DOHH2 (cell line): ENCODE measurements around the gene BPIFB1.

Source experiments
- H3F3A ChIP-seq: fragments of 200-600 bp; sonication (generic), shearing (Covaris generic); 2 replicates; pipeline ENCODE4 v1.6.0; 2016; ENCODE audit warnings: antibody characterized with exemption, mild to moderate bottlenecking; ENCODE audit not compliant: control insufficient read depth, insufficient read depth
- H3K27ac ChIP-seq: fragments of 200-600 bp; sonication (generic); 2 replicates; pipeline ENCODE4 v1.5.1; 2014; ENCODE audit warnings: low read depth, mild to moderate bottlenecking, low read length, moderate library complexity
- H3K27me3 ChIP-seq: fragments of 200-600 bp; sonication (generic); 2 replicates; pipeline ENCODE4 v1.6.1; 2014; ENCODE audit warnings: mild to moderate bottlenecking, low read length, mixed read lengths; ENCODE audit not compliant: control insufficient read depth
- H3K36me3 ChIP-seq: fragments of 200-600 bp; sonication (generic); 2 replicates; pipeline ENCODE4 v1.6.1; 2014; ENCODE audit warnings: mild to moderate bottlenecking, low read length, moderate library complexity, mixed read lengths; ENCODE audit not compliant: control insufficient read depth
- H3K4me1 ChIP-seq: fragments of 200-600 bp; sonication (generic); 2 replicates; pipeline ENCODE4 v1.6.1; 2014; ENCODE audit warnings: mild to moderate bottlenecking, low read length, mixed read lengths; ENCODE audit not compliant: control insufficient read depth
- H3K4me2 ChIP-seq: fragments of 200-600 bp; sonication (generic); 2 replicates; pipeline ENCODE4 v1.6.0; 2014; ENCODE audit warnings: mild to moderate bottlenecking, low read length, moderate library complexity
- H3K4me3 ChIP-seq: fragments of 200-600 bp; sonication (generic); 2 replicates; pipeline ENCODE4 v1.5.1; 2014; ENCODE audit warnings: mild to moderate bottlenecking, low read length, mixed read lengths
- H3K79me2 ChIP-seq: fragments of 200-600 bp; sonication (generic); 2 replicates; pipeline ENCODE4 v1.6.1; 2014; ENCODE audit warnings: mild to moderate bottlenecking, low read length, mixed read lengths; ENCODE audit not compliant: control insufficient read depth
- H3K9me2 ChIP-seq: fragments of 200-600 bp; sonication (generic); replicated peaks from 2 replicates; pipeline ENCODE4 v1.6.1; 2014; ENCODE audit warnings: mild to moderate bottlenecking, low read length, mixed read lengths; ENCODE audit not compliant: control insufficient read depth
- H3K9me3 ChIP-seq: fragments of 200-600 bp; sonication (generic); 2 replicates; pipeline ENCODE4 v1.6.1; 2014; ENCODE audit warnings: antibody characterized with exemption, low read length, mixed read lengths; ENCODE audit not compliant: control insufficient read depth, insufficient read depth
- H4K20me1 ChIP-seq: fragments of 200-600 bp; sonication (generic); 2 replicates; pipeline ENCODE4 v1.6.0; 2014; ENCODE audit warnings: low read depth, mild to moderate bottlenecking, antibody characterized with exemption, low read length, moderate library complexity; ENCODE audit not compliant: control insufficient read depth, insufficient read depth
- CTCF ChIP-seq: fragments of 200-600 bp; sonication (generic); IDR thresholded peaks from one replicate; pipeline ENCODE4 v1.5.1; 2014; ENCODE audit warnings: antibody characterized with exemption, mild to moderate bottlenecking, low read depth, low read length; ENCODE audit not compliant: poor library complexity, severe bottlenecking
- EZH2phosphoT487 ChIP-seq: fragments of 200-600 bp; sonication (generic); IDR thresholded peaks from 2 replicates; pipeline ENCODE4 v1.6.1; 2017; ENCODE audit warnings: borderline replicate concordance, mild to moderate bottlenecking, antibody characterized with exemption, low read length, moderate library complexity, mixed read lengths

Gene BPIFB1

DNA sequence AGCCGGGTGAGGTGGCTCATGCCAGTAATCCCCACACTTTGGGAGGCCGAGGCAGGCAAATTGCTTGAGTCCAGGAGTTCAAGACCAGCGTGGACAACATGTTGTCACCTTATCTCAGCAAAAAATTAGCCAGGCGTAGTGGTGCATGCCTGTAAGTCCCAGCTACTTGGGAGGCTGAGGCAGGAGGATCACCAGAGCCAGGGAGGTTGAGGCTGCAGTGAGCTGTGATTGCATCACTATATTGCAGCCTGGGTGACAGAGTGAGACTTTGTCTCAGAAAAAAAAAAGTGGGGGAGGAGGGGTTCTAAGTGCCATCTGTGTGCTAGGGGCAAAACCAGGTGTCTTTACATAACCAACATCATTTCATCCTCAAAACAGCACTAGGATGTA is 70.0 kb downstream of the BPIFB1 start:
- no peaks in the 10 kb centered on the region for H4K20me1 ChIP-seq
- no peaks in the 10 kb centered on the region for H3K4me1 ChIP-seq
- no peak overlapping the region for H3K4me3 ChIP-seq
- H3K27me3 ChIP-seq = no peaks in the 10 kb centered on the region
- no peak overlapping the region for H3K4me2 ChIP-seq
- H3K36me3 ChIP-seq = no peaks in the 10 kb centered on the region
- H3K9me3 ChIP-seq = no peaks in the 10 kb centered on the region
- no peaks in the 10 kb centered on the region for H3K9me2 ChIP-seq
- TF ChIP-seq EZH2phosphoT487 (no peak), CTCF (no peak)
- no peaks in the 10 kb centered on the region for H3F3A ChIP-seq
- H3K27ac ChIP-seq = no peak overlapping the region
- no peaks in the 10 kb centered on the region for H3K79me2 ChIP-seq
